Endothelial cell (in vitro differentiated cells): ENCODE results near the gene MOSMO. TPM values are rescaled to one million over a fixed set of nuclear protein-coding genes. Genes with fewer than 3 reads are reported as not detected.

ENCODE experiments used
- DNase-seq: peaks from one replicate; pipeline ENCODE4 v3.0.0; 2021; ENCODE audit warnings: low spot score
- H3K27ac Mint-ChIP-seq: one replicate; pipeline ENCODE4 v1.8.0; 2021; ENCODE audit warnings: mixed read lengths, inconsistent platforms; ENCODE audit not compliant: unreplicated experiment
- H3K27me3 Mint-ChIP-seq: one replicate; pipeline ENCODE4 v1.8.0; 2021; ENCODE audit warnings: mild to moderate bottlenecking, moderate library complexity, mixed read lengths, inconsistent platforms; ENCODE audit not compliant: unreplicated experiment
- H3K36me3 Mint-ChIP-seq: one replicate; pipeline ENCODE4 v1.8.0; 2021; ENCODE audit warnings: mild to moderate bottlenecking, low read depth, mixed read lengths, inconsistent platforms; ENCODE audit not compliant: unreplicated experiment
- H3K4me1 Mint-ChIP-seq: one replicate; pipeline ENCODE4 v1.8.0; 2021; ENCODE audit warnings: mild to moderate bottlenecking, mixed read lengths, inconsistent platforms; ENCODE audit not compliant: unreplicated experiment
- H3K4me3 Mint-ChIP-seq: one replicate; pipeline ENCODE4 v1.8.0; 2021; ENCODE audit warnings: mild to moderate bottlenecking, mixed read lengths, inconsistent platforms; ENCODE audit not compliant: unreplicated experiment
- H3K9me3 Mint-ChIP-seq: one replicate; pipeline ENCODE4 v1.8.0; 2021; ENCODE audit warnings: mixed read lengths, inconsistent platforms; ENCODE audit not compliant: unreplicated experiment
- CTCF ChIP-seq: fragments of 200-600 bp; sonication (generic); IDR thresholded peaks from one replicate; pipeline ENCODE4 v1.5.0; 2021; ENCODE audit warnings: antibody characterized with exemption; ENCODE audit not compliant: unreplicated experiment
- total RNA-seq: library from RNA; stranded (reverse); fragmentation: NEBNext Ultra II Directional; extraction: Animal tissue kit (Norgen Biotek cat#: 25700); gene quantifications from one replicate; pipeline ENCODE4 v1.2.1, GENCODE V29; 2021; ENCODE audit not compliant: unreplicated experiment

Gene MOSMO
- total RNA-seq, 1 donor from 2014 or later = 15.1 TPM

DNA sequence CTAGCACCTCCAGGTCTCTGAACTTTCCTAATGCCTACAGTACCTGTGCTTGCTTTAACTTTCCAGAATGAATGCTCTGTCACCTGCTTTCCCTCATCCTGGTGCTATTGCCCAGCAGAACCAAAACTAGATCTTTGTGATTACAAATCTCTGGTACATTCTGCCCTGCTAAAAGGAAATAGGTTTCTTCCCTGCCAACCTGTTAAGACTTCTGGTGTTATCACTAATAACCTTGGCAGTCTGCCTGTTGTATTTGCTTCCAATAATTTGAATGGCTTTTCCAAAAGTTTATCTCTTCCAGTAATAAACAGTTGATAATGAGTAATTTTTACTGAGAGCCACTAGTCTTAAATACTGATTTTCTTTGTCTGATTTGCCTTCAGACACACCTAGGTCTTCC lies 22.4 kb upstream of the MOSMO start:
- Mint-ChIP-seq H3K4me3 (no peak overlapping the region), H3K4me1 (peaks cover 13% of the 10 kb centered on the region), H3K27ac (no peak overlapping the region), H3K9me3 (no peaks in the 10 kb centered on the region), H3K27me3 (no peaks in the 10 kb centered on the region), H3K36me3 (peaks cover 24% of the 10 kb centered on the region)
- TF ChIP-seq CTCF = no peak
- no peak for DNase-seq

GRCh38 chr16:21986692-21987246 lies 21.1 kb upstream of the MOSMO start:
- H3K4me1 Mint-ChIP-seq = peaks cover 13% of the 10 kb centered on the region
- DNase-seq = no peak
- no peaks in the 10 kb centered on the region for H3K27me3 Mint-ChIP-seq
- no peak for TF ChIP-seq CTCF
- H3K36me3 Mint-ChIP-seq = peaks cover 20% of the 10 kb centered on the region
- no peak overlapping the region for H3K27ac Mint-ChIP-seq
- no peak overlapping the region for H3K4me3 Mint-ChIP-seq
- no peaks in the 10 kb centered on the region for H3K9me3 Mint-ChIP-seq

DNA sequence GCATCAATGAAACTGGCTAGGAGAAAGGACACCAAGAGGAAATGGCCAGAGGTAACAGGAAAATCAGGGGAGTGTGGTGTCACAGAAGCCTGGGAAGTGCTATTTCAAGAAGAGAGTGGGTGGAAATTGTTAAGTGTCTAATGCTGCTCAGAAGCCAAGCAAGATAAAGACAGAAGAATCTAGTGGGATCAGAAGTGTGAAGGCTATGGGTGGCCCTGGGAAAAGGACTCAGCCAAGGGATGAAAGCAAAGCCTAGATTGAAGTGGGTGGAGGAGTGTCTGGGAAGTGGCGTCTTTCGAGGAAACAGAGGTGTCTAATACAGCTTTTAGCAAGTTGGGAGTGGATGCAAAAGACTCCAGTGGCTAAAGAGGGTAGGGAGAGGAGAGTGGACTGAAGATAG lies 20.4 kb upstream of the MOSMO start:
- Mint-ChIP-seq H3K9me3 (no peaks in the 10 kb centered on the region), H3K4me1 (peaks cover 13% of the 10 kb centered on the region), H3K27me3 (no peaks in the 10 kb centered on the region), H3K27ac (peak overlapping the region; percentile 83), H3K4me3 (peak overlapping the region; percentile 12), H3K36me3 (peaks cover 14% of the 10 kb centered on the region)
- no peak for TF ChIP-seq CTCF
- no peak for DNase-seq

DNA sequence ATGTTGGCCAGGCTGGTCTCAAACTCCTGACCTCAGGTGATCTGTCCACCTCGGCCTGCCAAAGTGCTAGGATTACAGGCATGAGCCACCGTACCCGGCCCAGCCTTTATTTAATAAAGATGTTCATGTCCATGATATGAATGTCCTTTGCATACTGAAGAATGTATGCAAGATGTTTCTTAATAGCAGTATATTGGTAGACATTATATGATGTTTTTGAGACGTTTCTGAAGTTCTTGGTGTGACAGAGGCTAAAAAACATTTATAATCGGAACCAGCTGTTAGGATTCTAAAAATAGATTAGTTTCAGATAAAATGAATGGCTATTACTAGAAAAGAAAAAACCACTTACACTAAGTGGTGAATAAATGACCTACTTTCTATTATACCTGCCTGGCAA lies 18.8 kb upstream of the MOSMO start:
- no peak overlapping the region for H3K4me3 Mint-ChIP-seq
- peaks cover 13% of the 10 kb centered on the region for H3K4me1 Mint-ChIP-seq
- no peaks in the 10 kb centered on the region for H3K9me3 Mint-ChIP-seq
- DNase-seq = no peak
- H3K36me3 Mint-ChIP-seq = peaks cover 11% of the 10 kb centered on the region
- no peak overlapping the region for H3K27ac Mint-ChIP-seq
- TF ChIP-seq CTCF = no peak
- H3K27me3 Mint-ChIP-seq = no peaks in the 10 kb centered on the region

GRCh38 chr16:21989751-21990150 lies 18.2 kb upstream of the MOSMO start:
- no peak for TF ChIP-seq CTCF
- H3K4me3 Mint-ChIP-seq = no peak overlapping the region
- no peak overlapping the region for H3K27ac Mint-ChIP-seq
- H3K27me3 Mint-ChIP-seq = no peaks in the 10 kb centered on the region
- peaks cover 11% of the 10 kb centered on the region for H3K4me1 Mint-ChIP-seq
- no peak for DNase-seq
- no peaks in the 10 kb centered on the region for H3K9me3 Mint-ChIP-seq
- H3K36me3 Mint-ChIP-seq = peaks cover 5% of the 10 kb centered on the region
